Fibroblast of lung (primary cell): ENCODE measurements around the gene ANKFN1. TPM values are rescaled to one million over a fixed set of nuclear protein-coding genes. Genes with fewer than 3 reads are reported as not detected.

Source experiments
- DNase-seq, 2 donors: peaks; one replicate each; pipeline versions ENCODE4 v3.0.0 to v3.0.0-alpha.2; 2010; ENCODE audit warnings: low read depth in 2 of 2
- H2AFZ ChIP-seq: 2 replicates; pipeline ENCODE4 v1.5.1; 2012; ENCODE audit warnings: low read length, control low read depth, inconsistent platforms
- H3K27ac ChIP-seq: 2 replicates; pipeline ENCODE4 v1.5.1; 2011; ENCODE audit warnings: low read length, control low read depth; ENCODE audit not compliant: insufficient read depth
- H3K27me3 ChIP-seq: 2 replicates; pipeline ENCODE4 v1.5.1; 2011; ENCODE audit warnings: mild to moderate bottlenecking, low read length; ENCODE audit not compliant: control insufficient read depth, insufficient read depth
- H3K36me3 ChIP-seq: 2 replicates; pipeline ENCODE4 v1.5.1; 2011; ENCODE audit warnings: low read length; ENCODE audit not compliant: control insufficient read depth, insufficient read depth
- H3K4me1 ChIP-seq: 2 replicates; pipeline ENCODE4 v1.5.1; 2011; ENCODE audit warnings: low read length; ENCODE audit not compliant: control insufficient read depth, insufficient read depth; ENCODE audit errors: extremely low read depth
- H3K4me2 ChIP-seq: 2 replicates; pipeline ENCODE4 v1.5.1; 2011; ENCODE audit warnings: low read length, control low read depth; ENCODE audit not compliant: insufficient read depth; ENCODE audit errors: extremely low read depth
- H3K4me3 ChIP-seq, 4 experiments: fragments of 200-600 bp in 1 of 4; sonication (generic) in 1 of 4; replicated peaks in 1 of 4; 2 replicates each; pipeline ENCODE4 v1.5.1; 2011 to 2016; ENCODE audit warnings: low read length in 4 of 4, low read depth in 3 of 4, mild to moderate bottlenecking in 3 of 4, control low read depth in 2 of 4, inconsistent platforms in 1 of 4, mixed read lengths in 1 of 4; ENCODE audit not compliant: insufficient read depth in 1 of 4; ENCODE audit errors: control extremely low read depth in 1 of 4
- H3K79me2 ChIP-seq: 2 replicates; pipeline ENCODE4 v1.5.1; 2012; ENCODE audit warnings: mild to moderate bottlenecking, low read length, inconsistent platforms; ENCODE audit not compliant: control insufficient read depth, insufficient read depth
- H3K9ac ChIP-seq: 2 replicates; pipeline ENCODE4 v1.5.1; 2011; ENCODE audit warnings: mild to moderate bottlenecking, low read length, control low read depth; ENCODE audit not compliant: insufficient read depth
- H3K9me3 ChIP-seq: 2 replicates; pipeline ENCODE4 v1.5.1; 2012; ENCODE audit warnings: low read depth, low read length; ENCODE audit not compliant: control insufficient read depth, insufficient read depth
- H4K20me1 ChIP-seq: 2 replicates; pipeline ENCODE4 v1.5.1; 2011; ENCODE audit warnings: low read length; ENCODE audit not compliant: control insufficient read depth, insufficient read depth; ENCODE audit errors: extremely low read depth
- CTCF ChIP-seq, 2 donors: IDR thresholded peaks in 1 of 2; conservative IDR thresholded peaks in 1 of 2; 1 replicate in 1 of 2; 2 replicates in 1 of 2; pipeline ENCODE4 v1.5.1; 2011 to 2012; ENCODE audit warnings: low read length in 2 of 2, control low read depth in 1 of 2, inconsistent platforms in 1 of 2, low read depth in 1 of 2, mild to moderate bottlenecking in 1 of 2
- EZH2 ChIP-seq: IDR thresholded peaks from 2 replicates; pipeline ENCODE4 v1.5.1; 2012; ENCODE audit warnings: low read length, control low read depth, mild to moderate bottlenecking; ENCODE audit errors: missing control alignments
- polyA plus RNA-seq, 2 donors: library from polyadenylated mRNA; depleted of rRNA in 1 of 2; stranded (reverse) in 1 of 2; unstranded in 1 of 2; fragments of >200 nt; gene quantifications; 2 replicates each; pipeline ENCODE4 v1.2.1, GENCODE V29; 2011 to 2012; ENCODE audit warnings: missing spikeins in 1 of 2
- total RNA-seq: library from RNA; depleted of rRNA; stranded (reverse); fragments of >200 nt; gene quantifications from 2 replicates; pipeline ENCODE4 v1.2.1, GENCODE V29; 2014

ANKFN1 gene
- total and polyA plus RNA-seq, 2 donors (not counting 1 experiment from before 2014, with no cell fraction given): 0.19 TPM; not detected in 1

- H3K27ac ChIP-seq: no peak overlapping the region
- DNase-seq: no peak
- H3K4me3 ChIP-seq: no peak overlapping the region
- no peaks in the 10 kb centered on the region for H4K20me1 ChIP-seq
- no peak overlapping the region for H3K4me2 ChIP-seq
- H2AFZ ChIP-seq: no peak overlapping the region
- H3K79me2 ChIP-seq: no peaks in the 10 kb centered on the region
- H3K27me3 ChIP-seq: no peaks in the 10 kb centered on the region
- TF ChIP-seq EZH2: no peak
- H3K36me3 ChIP-seq: no peaks in the 10 kb centered on the region
- no peaks in the 10 kb centered on the region for H3K4me1 ChIP-seq
- no peak overlapping the region for H3K9ac ChIP-seq
- H3K9me3 ChIP-seq: no peaks in the 10 kb centered on the region
Observed at GRCh38 chr17:56505154-56505756, 352.0 kb downstream of the ANKFN1 start.

GRCh38 chr17:56506349-56506748 lies 353.1 kb downstream of the ANKFN1 start:
- no peaks in the 10 kb centered on the region for H3K27me3 ChIP-seq
- TF ChIP-seq CTCF (conservative IDR thresholded peaks at IDR 0.05 in 1 of 2, IDR thresholded peaks at IDR 0.05 in 1 of 2; ENCODE audit: low read depth in 1 of 2, low read length in 2 of 2): no peak
- TF ChIP-seq EZH2: no peak

GRCh38 chr17:56510554-56511342 lies 357.5 kb downstream of the ANKFN1 start:
- H2AFZ ChIP-seq: no peak overlapping the region
- H3K9me3 ChIP-seq: no peaks in the 10 kb centered on the region
- H3K4me1 ChIP-seq: no peaks in the 10 kb centered on the region
- TF ChIP-seq EZH2 (no peak), CTCF (conservative IDR thresholded peaks at IDR 0.05 in 1 of 2, IDR thresholded peaks at IDR 0.05 in 1 of 2; ENCODE audit: low read depth in 1 of 2, low read length in 2 of 2) (no peak)
- H3K27me3 ChIP-seq: no peaks in the 10 kb centered on the region
- H4K20me1 ChIP-seq: no peaks in the 10 kb centered on the region
- no peaks in the 10 kb centered on the region for H3K79me2 ChIP-seq
- no peak overlapping the region for H3K27ac ChIP-seq
- no peak overlapping the region for H3K4me3 ChIP-seq
- no peak overlapping the region for H3K4me2 ChIP-seq
- H3K36me3 ChIP-seq: no peaks in the 10 kb centered on the region
- DNase-seq: no peak
- H3K9ac ChIP-seq: no peak overlapping the region

More at GRCh38 chr17:56506349-56506748, 353.1 kb downstream of the ANKFN1 start:
- DNase-seq: no peak
- no peaks in the 10 kb centered on the region for H3K79me2 ChIP-seq
- H3K9ac ChIP-seq: no peak overlapping the region
- no peaks in the 10 kb centered on the region for H3K9me3 ChIP-seq
- H3K4me3 ChIP-seq: no peak overlapping the region
- H3K27ac ChIP-seq: no peak overlapping the region
- H2AFZ ChIP-seq: no peak overlapping the region
- no peaks in the 10 kb centered on the region for H3K4me1 ChIP-seq
- no peak overlapping the region for H3K4me2 ChIP-seq
- no peaks in the 10 kb centered on the region for H3K36me3 ChIP-seq
- H4K20me1 ChIP-seq: no peaks in the 10 kb centered on the region
